ENCODE measurements around the gene NBDY.

DNA sequence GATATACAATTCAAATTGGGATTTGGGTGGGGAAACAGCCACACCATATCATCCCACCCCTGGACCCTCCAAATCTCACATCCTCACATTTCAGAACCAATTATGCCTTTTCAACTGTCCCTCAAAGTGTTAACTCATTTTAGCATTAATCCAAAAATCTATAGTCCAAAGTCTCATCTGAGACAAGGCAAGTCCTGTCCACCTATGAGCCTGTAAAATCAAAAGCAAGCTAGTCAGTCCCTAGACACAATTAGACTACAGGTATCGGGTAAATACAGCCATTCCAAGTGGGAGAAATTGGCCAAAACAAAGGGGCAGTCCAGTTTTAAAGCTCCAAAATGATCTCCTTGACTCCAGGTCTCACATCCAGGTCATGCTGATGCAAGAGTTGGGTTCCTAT is 128.0 kb downstream of the NBDY start:
- TF ChIP-seq, protein P1, sequence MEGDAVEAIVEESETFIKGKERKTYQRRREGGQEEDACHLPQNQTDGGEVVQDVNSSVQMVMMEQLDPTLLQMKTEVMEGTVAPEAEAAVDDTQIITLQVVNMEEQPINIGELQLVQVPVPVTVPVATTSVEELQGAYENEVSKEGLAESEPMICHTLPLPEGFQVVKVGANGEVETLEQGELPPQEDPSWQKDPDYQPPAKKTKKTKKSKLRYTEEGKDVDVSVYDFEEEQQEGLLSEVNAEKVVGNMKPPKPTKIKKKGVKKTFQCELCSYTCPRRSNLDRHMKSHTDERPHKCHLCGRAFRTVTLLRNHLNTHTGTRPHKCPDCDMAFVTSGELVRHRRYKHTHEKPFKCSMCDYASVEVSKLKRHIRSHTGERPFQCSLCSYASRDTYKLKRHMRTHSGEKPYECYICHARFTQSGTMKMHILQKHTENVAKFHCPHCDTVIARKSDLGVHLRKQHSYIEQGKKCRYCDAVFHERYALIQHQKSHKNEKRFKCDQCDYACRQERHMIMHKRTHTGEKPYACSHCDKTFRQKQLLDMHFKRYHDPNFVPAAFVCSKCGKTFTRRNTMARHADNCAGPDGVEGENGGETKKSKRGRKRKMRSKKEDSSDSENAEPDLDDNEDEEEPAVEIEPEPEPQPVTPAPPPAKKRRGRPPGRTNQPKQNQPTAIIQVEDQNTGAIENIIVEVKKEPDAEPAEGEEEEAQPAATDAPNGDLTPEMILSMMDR (conservative IDR thresholded peaks at IDR 0.05; ENCODE audit: low read depth, low read length) = no peak
- TF ChIP-seq FOS (IDR thresholded peaks at IDR 0.05; ENCODE audit: low read depth, low read length) (no peak), RFX5 (IDR thresholded peaks at IDR 0.05; ENCODE audit: low read depth, low read length) (no peak), MAZ (IDR thresholded peaks at IDR 0.05; ENCODE audit: borderline replicate concordance, low read depth, low read length) (no peak), POLR2A (IDR thresholded peaks at IDR 0.05; ENCODE audit: low read depth, low read length) (no peak), MAFK (IDR thresholded peaks at IDR 0.05; ENCODE audit: low read depth, low read length) (no peak), BHLHE40 (IDR thresholded peaks at IDR 0.05; ENCODE audit: low read depth, low read length) (no peak), RCOR1 (IDR thresholded peaks at IDR 0.05; ENCODE audit: insufficient replicate concordance, low read length) (no peak), SMC3 (IDR thresholded peaks at IDR 0.05; ENCODE audit: low read depth, low read length) (no peak), CEBPB (IDR thresholded peaks at IDR 0.05; ENCODE audit: low read depth, low read length) (no peak), MXI1 (IDR thresholded peaks at IDR 0.05; ENCODE audit: borderline replicate concordance, low read depth, low read length) (no peak), CHD1 (IDR thresholded peaks at IDR 0.05; ENCODE audit: low read depth, low read length) (no peak)
- TF ChIP-seq, protein P2, sequence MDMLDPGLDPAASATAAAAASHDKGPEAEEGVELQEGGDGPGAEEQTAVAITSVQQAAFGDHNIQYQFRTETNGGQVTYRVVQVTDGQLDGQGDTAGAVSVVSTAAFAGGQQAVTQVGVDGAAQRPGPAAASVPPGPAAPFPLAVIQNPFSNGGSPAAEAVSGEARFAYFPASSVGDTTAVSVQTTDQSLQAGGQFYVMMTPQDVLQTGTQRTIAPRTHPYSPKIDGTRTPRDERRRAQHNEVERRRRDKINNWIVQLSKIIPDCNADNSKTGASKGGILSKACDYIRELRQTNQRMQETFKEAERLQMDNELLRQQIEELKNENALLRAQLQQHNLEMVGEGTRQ (IDR thresholded peaks at IDR 0.05; ENCODE audit: low read depth, low read length) = no peak

Data from IMR-90 (cell line).